Tibial artery (tissue), 4 donors: Measurements from ENCODE around the gene ARFGAP3.

Experiments used
- DNase-seq, 2 donors: peaks; one replicate each; pipeline ENCODE4 v3.0.0-alpha.2; 2019
- H3K27ac ChIP-seq, 2 donors: fragments of 200-600 bp; sonication (generic) in 1 of 2; 1 replicate in 1 of 2; 2 replicates in 1 of 2; pipeline ENCODE4 v1.5.1; 2018 to 2019; ENCODE audit warnings: mild to moderate bottlenecking in 1 of 2
- H3K27me3 ChIP-seq, 2 donors: fragments of 200-600 bp; sonication (generic) in 1 of 2; one replicate each; pipeline versions ENCODE4 v1.5.1 to v1.6.0; 2016 to 2019
- H3K36me3 ChIP-seq, 3 donors: fragments of 200-600 bp; sonication (generic) in 2 of 3; one replicate each; pipeline ENCODE4 v1.5.1; 2016 to 2019; ENCODE audit warnings: mild to moderate bottlenecking in 2 of 3
- H3K4me1 ChIP-seq, 4 donors: fragments of 200-600 bp; sonication (generic) in 2 of 4; 1 replicate in 3 of 4; 2 replicates in 1 of 4; pipeline ENCODE4 v1.5.1; 2016 to 2019
- H3K4me3 ChIP-seq, 2 donors: fragments of 200-600 bp; sonication (generic) in 1 of 2; 1 replicate in 1 of 2; 2 replicates in 1 of 2; pipeline ENCODE4 v1.5.1; 2018 to 2019; ENCODE audit warnings: mild to moderate bottlenecking in 2 of 2
- H3K9me3 ChIP-seq, 3 donors: fragments of 200-600 bp; sonication (generic) in 1 of 3; one replicate each; pipeline ENCODE4 v1.5.1; 2016 to 2019
- intact Hi-C: fragments of 100-400 bp; cut with DNase I; formaldehyde crosslinking; loops from one replicate; pipeline ENCODE4 v1.15.0; 2023; ENCODE audit warnings: low total_unique reads
- TF ChIP-seq, protein P1 (sequence below), 2 experiments: fragments of 200-600 bp in 1 of 2; fragments of 450-650 bp in 1 of 2; IDR thresholded peaks; one replicate each; pipeline ENCODE4 v1.5.1; 2017 to 2019; ENCODE audit warnings: antibody characterized with exemption in 2 of 2, mild to moderate bottlenecking in 1 of 2, moderate library complexity in 1 of 2

The ARFGAP3 gene

DNA sequence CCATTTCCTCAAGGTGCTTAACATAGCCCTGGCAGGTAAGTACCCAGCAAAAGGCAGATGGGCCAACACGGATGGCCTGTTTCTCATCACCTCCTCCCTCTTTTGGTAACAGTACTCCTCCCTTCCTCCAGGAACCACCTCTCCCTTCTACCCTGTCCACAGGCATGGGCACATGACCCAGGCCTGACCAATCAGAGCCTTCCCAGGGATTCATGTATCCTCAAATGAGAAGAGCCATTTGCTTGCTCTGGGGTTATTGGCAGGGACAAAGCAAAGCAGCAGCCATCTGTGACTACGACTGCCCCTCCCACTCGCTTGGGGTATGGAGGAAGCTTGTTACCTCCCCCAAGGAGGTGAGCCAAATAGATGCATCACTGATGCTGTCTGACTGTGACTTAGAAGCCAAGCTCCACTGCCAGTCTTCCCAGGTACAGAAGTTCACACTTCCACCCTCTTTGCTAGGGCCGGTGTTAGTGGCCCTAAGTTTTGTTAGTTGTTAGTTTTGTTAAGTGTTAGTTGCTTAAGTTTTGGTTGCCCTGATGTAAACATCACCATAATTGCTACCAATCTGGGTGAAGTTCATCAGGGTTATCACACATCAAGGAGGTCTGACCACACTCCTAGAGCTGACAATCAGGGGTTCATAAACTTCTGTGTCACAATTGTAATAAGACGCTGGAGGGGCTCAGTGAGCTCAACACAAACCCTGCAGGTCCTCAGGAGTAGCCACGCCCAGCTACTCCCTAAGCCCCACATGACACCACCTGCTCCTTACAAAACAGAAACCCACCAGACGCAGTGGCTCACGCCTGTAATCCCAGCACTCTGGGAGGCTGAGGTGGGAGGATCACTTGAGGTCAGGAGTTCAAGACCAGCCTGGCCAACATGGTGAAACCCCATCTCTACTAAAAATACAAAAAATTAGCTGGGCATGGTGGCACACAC lies 57.3 kb downstream of the ARFGAP3 start:
- peak in 1 of 2 donors; percentile 54 for DNase-seq
- Histone ChIP-seq H3K27ac (no peak overlapping the region), H3K4me1 (peaks cover 0 to 3% (median 0%) of the 10 kb centered on the region in 4 donors), H3K27me3 (no peaks in the 10 kb centered on the region), H3K36me3 (peaks cover 48 to 85% (median 81%) of the 10 kb centered on the region in 3 donors), H3K9me3 (no peaks in the 10 kb centered on the region), H3K4me3 (no peak overlapping the region)
- intact Hi-C loops, result no loop called here
- TF ChIP-seq, protein P1, sequence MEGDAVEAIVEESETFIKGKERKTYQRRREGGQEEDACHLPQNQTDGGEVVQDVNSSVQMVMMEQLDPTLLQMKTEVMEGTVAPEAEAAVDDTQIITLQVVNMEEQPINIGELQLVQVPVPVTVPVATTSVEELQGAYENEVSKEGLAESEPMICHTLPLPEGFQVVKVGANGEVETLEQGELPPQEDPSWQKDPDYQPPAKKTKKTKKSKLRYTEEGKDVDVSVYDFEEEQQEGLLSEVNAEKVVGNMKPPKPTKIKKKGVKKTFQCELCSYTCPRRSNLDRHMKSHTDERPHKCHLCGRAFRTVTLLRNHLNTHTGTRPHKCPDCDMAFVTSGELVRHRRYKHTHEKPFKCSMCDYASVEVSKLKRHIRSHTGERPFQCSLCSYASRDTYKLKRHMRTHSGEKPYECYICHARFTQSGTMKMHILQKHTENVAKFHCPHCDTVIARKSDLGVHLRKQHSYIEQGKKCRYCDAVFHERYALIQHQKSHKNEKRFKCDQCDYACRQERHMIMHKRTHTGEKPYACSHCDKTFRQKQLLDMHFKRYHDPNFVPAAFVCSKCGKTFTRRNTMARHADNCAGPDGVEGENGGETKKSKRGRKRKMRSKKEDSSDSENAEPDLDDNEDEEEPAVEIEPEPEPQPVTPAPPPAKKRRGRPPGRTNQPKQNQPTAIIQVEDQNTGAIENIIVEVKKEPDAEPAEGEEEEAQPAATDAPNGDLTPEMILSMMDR (IDR thresholded peaks at IDR 0.05), result no peak

DNA sequence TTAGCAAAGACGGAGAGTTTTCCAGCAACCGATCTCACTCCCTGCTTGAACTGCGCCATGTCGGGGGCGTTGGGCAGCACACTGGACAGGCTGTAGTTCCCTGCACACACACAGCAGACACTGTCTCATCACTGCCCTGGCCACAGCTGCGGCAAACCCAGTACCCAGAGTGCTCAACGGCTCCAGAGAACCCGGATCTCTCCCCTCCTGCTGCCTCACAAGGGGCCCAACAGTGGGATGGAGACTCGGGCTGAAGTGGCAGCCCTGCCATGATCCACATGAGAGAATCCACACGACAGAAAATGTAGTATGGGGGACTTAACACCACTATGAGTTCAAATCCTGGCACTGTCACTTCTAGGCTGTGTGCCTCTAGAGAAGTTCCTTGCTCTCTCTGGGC lies 58.0 kb downstream of the ARFGAP3 start:
- Histone ChIP-seq H3K36me3 (peaks cover 45 to 87% (median 80%) of the 10 kb centered on the region in 3 donors), H3K4me3 (no peak overlapping the region), H3K9me3 (no peaks in the 10 kb centered on the region), H3K27ac (no peak overlapping the region), H3K27me3 (no peaks in the 10 kb centered on the region), H3K4me1 (peaks cover 0 to 3% (median 0%) of the 10 kb centered on the region in 4 donors)
- peak in 1 of 2 donors; percentile 46 for DNase-seq
- TF ChIP-seq, protein P1 (IDR thresholded peaks at IDR 0.05), result no peak
- intact Hi-C loops, result no loop called here

DNA sequence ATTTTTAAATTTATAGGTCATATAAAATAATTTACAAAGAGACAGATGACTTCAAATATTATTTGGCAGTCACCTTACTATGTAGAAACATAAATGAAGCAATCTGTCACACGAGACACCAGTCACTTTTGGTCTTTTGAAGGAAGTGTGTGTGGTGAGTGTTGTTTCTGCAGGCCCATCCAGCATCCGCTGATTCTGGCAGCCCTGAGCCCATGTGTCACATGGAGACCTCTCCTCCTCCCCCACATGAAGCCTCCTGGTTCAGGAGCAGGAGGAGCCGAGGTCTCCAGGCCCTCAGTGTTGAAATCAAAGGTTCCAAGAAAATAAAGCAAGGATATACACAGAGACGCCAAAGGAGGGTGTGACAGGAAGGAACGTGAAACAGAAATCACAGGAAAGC lies 60.1 kb downstream of the ARFGAP3 start:
- TF ChIP-seq, protein P1 (IDR thresholded peaks at IDR 0.05), result no peak
- peak; percentile 50 to 66 for DNase-seq
- intact Hi-C loops, result no loop called here
- Histone ChIP-seq H3K27ac (no peak overlapping the region), H3K27me3 (no peaks in the 10 kb centered on the region), H3K9me3 (no peaks in the 10 kb centered on the region), H3K4me1 (peaks cover 0 to 5% (median under 1%) of the 10 kb centered on the region in 4 donors), H3K4me3 (no peak overlapping the region), H3K36me3 (peaks cover 45 to 79% (median 61%) of the 10 kb centered on the region in 3 donors)

DNA sequence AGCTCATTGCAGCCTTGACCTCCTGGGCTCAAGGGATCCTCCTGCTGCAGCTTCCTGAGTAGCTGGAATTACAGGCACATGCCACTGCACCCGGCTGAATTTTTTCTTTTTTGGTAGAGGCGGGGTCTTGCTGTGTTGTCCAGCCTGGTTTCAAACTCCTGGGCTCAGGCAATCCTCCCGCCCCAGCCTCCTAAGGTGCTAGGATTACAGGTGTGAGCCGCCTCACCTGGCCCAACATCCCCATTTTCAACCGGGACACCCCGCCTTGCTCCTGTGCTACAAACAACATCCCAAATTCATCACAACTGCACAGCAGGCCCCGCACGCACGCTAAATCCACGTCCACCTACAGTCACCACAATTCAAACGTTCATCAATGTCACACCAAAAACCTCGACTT lies 61.0 kb downstream of the ARFGAP3 start:
- no peak overlapping the region for H3K27ac ChIP-seq
- intact Hi-C loops, result no loop called here
- H3K27me3 ChIP-seq, result no peaks in the 10 kb centered on the region
- no peaks in the 10 kb centered on the region for H3K9me3 ChIP-seq
- peaks cover 0 to 11% (median 7%) of the 10 kb centered on the region in 4 donors for H3K4me1 ChIP-seq
- no peak overlapping the region for H3K4me3 ChIP-seq
- DNase-seq, result peak in 1 of 2 donors; percentile 34
- H3K36me3 ChIP-seq, result peaks cover 37 to 70% (median 52%) of the 10 kb centered on the region in 3 donors
- TF ChIP-seq, protein P1 (IDR thresholded peaks at IDR 0.05), result no peak

DNA sequence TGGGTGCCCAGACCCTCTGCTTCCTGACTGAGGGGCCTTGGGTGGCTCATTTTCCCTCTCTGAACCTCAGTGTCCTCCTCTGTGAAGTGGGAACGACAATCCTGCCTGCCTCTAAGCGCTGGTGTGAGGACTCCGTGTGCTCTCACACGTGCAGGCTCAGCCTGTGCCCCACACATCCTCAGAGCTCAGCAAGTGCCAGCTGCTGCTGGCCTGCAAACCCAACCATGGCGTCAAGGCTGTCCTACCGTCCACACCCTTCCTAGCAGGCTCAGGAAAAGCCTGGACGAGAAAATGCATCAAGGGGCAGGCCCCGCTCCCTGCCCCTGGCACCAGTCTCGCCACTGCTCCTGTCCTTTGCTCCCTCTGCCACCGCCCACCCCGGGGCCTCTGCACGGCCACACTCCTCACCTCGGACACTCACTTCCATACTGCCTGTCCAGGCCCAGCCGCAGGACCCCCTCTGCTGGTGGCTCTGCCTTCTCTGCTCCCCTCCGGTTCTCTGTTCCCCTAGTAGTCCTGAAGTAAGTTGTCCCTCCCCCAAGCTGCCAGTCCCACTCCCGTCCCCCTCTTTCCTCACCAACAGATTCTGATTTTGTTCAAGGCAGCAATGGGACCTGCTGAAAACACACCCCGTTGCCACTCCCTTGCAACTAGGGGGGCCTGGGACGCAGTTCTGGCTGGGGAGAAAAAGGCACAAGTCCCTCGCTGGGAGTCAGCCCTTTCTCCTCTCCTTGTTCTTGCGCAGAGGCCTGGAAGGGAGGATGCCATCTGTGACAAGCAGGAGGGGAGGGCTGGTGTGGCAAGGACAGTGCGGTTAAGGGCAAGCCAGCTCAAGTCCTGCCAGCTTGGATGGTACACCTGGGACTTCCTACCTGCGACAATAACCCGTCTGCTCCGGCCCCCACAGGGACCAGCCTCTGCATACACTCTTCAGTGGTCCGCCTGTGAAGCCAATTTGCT lies 62.2 kb downstream of the ARFGAP3 start:
- DNase-seq, result peak in 1 of 2 donors; percentile 69
- no peak overlapping the region for H3K27ac ChIP-seq
- no peak overlapping the region for H3K4me3 ChIP-seq
- TF ChIP-seq, protein P1 (IDR thresholded peaks at IDR 0.05), result no peak
- intact Hi-C loops, result no loop called here
- H3K4me1 ChIP-seq, result peaks cover 0 to 11% (median 7%) of the 10 kb centered on the region in 4 donors
- H3K27me3 ChIP-seq, result no peaks in the 10 kb centered on the region
- no peaks in the 10 kb centered on the region for H3K9me3 ChIP-seq
- H3K36me3 ChIP-seq, result peaks cover 26 to 57% (median 40%) of the 10 kb centered on the region in 3 donors
